HepG2 (cell line): Measurements from ENCODE around the gene DENND5B. TPM values are rescaled to one million over a fixed set of nuclear protein-coding genes. Genes with fewer than 3 reads are reported as not detected.

Experiments
- ATAC-seq: fragments of 200-7000 bp; cut with Tn5 transposase; 3 replicates; pipeline ENCODE4 v1.9.1; 2020; ENCODE audit warnings: mild to moderate bottlenecking, moderate library complexity
- BruUV-seq: library from RNA; stranded (reverse); fragments of 400-500 nt; replicated peaks from 2 replicates; lab custom pipeline; 2021; lab: Mats Ljungman, UMichigan
- CTCF ChIA-PET: fragments of 300-600 bp; formaldehyde crosslinking; extraction: SDS; loops from one replicate; lab custom pipeline; 2021; ENCODE audit warnings: low total read pairs, inconsistent platforms, low intra/inter-chr PET ratio; lab: Yijun Ruan, JAX
- POLR2A ChIA-PET: fragments of 350-600 bp; sonication (Branson Sonifier 250); formaldehyde crosslinking; loops from one replicate; lab custom pipeline; 2020; ENCODE audit warnings: antibody characterized with exemption, inconsistent platforms; lab: Yijun Ruan, JAX
- DNase-seq: peaks from one replicate; pipeline ENCODE4 v3.0.0-alpha.2; 2015; ENCODE audit warnings: low spot score
- FAIRE-seq: peaks from 3 replicates; lab custom pipeline; 2011; peaks lifted over from hg19 to GRCh38; lab: Jason Lieb, UNC
- H2AFZ ChIP-seq: one replicate; pipeline ENCODE4 v1.6.1; 2011; ENCODE audit warnings: low read length, inconsistent platforms
- H3K27ac ChIP-seq: fragments of 300-600 bp; 3 replicates; pipeline ENCODE4 v1.8.0; 2011; ENCODE audit warnings: mixed run types, mild to moderate bottlenecking, mixed read lengths, low read length, inconsistent platforms; ENCODE audit not compliant: insufficient read depth; ENCODE audit errors: extremely low read length
- H3K27me3 ChIP-seq, 2 experiments: fragments of 200-600 bp in 1 of 2; 2 replicates in 1 of 2; 3 replicates in 1 of 2; pipeline versions ENCODE4 v1.6.0 to v1.8.0; 2011; ENCODE audit warnings: low read length in 2 of 2, mild to moderate bottlenecking in 2 of 2, moderate library complexity in 2 of 2, inconsistent platforms in 1 of 2; ENCODE audit not compliant: insufficient read depth in 2 of 2, control insufficient read depth in 1 of 2
- H3K36me3 ChIP-seq, 2 experiments: fragments of 200-600 bp in 1 of 2; replicated peaks in 1 of 2; 2 replicates in 1 of 2; 3 replicates in 1 of 2; pipeline versions ENCODE4 v1.5.1 to v1.8.0; 2011; ENCODE audit warnings: low read length in 2 of 2, inconsistent platforms in 1 of 2; ENCODE audit not compliant: insufficient read depth in 2 of 2, control insufficient read depth in 1 of 2
- H3K4me1 ChIP-seq: 2 replicates; pipeline ENCODE4 v1.5.1; 2012; ENCODE audit warnings: low read length, inconsistent platforms; ENCODE audit not compliant: insufficient read depth
- H3K4me2 ChIP-seq: 2 replicates; pipeline ENCODE4 v1.6.0; 2011; ENCODE audit warnings: low read depth, low read length, inconsistent platforms
- H3K4me3 ChIP-seq, 3 experiments: fragments of 200-600 bp in 1 of 3; sonication (generic), shearing (Covaris generic) in 1 of 3; replicated peaks in 1 of 3; 2 replicates each; pipeline ENCODE4 v1.5.1; 2011 to 2016; ENCODE audit warnings: low read length in 3 of 3, inconsistent platforms in 2 of 3, low read depth in 2 of 3, mild to moderate bottlenecking in 2 of 3, control low read depth in 1 of 3, mixed read lengths in 1 of 3; ENCODE audit not compliant: insufficient read depth in 1 of 3
- H3K79me2 ChIP-seq: one replicate; pipeline ENCODE4 v1.6.1; 2011; ENCODE audit warnings: low read length, inconsistent platforms; ENCODE audit not compliant: insufficient read depth
- H3K9ac ChIP-seq: 2 replicates; pipeline ENCODE4 v1.6.0; 2011; ENCODE audit warnings: mild to moderate bottlenecking, low read depth, low read length, inconsistent platforms; ENCODE audit not compliant: insufficient read depth
- H3K9me3 ChIP-seq: 2 replicates; pipeline ENCODE4 v1.5.1; 2012; ENCODE audit warnings: mild to moderate bottlenecking, low read length
- H4K20me1 ChIP-seq: 2 replicates; pipeline ENCODE4 v1.6.0; 2011; ENCODE audit warnings: inconsistent platforms, mild to moderate bottlenecking, low read length, moderate library complexity; ENCODE audit not compliant: insufficient read depth
- CBX5 ChIP-seq: sonication (generic); formaldehyde crosslinking; IDR thresholded peaks from 2 replicates; pipeline ENCODE4 v1.4.0; 2020; ENCODE audit warnings: missing genetic modification reagents, borderline replicate concordance
- CENPT ChIP-seq: sonication (generic); formaldehyde crosslinking; IDR thresholded peaks from 2 replicates; pipeline ENCODE4 v1.8.0; 2022; ENCODE audit warnings: low read depth, mild to moderate bottlenecking, moderate library complexity, missing genetic modification reagents
- FUBP1 ChIP-seq: sonication (generic); formaldehyde crosslinking; IDR thresholded peaks from 2 replicates; pipeline ENCODE4 v1.5.1; 2020; ENCODE audit warnings: missing genetic modification reagents, mild to moderate bottlenecking, borderline replicate concordance
- GMEB1 ChIP-seq: sonication (generic); formaldehyde crosslinking; IDR thresholded peaks from 2 replicates; pipeline ENCODE4 v1.5.1; 2020; ENCODE audit warnings: missing genetic modification reagents, mild to moderate bottlenecking, borderline replicate concordance
- MAFF ChIP-seq: IDR thresholded peaks from 2 replicates; pipeline ENCODE4 v1.6.1; 2011; ENCODE audit warnings: low read depth, low read length, improper control_type of control experiment
- MAFK ChIP-seq, 2 experiments: IDR thresholded peaks in 1 of 2; conservative IDR thresholded peaks in 1 of 2; 2 replicates each; pipeline ENCODE4 v1.6.1; 2011; ENCODE audit warnings: improper control_type of control experiment in 2 of 2, low read length in 2 of 2
- NCOA1 ChIP-seq: sonication (generic); formaldehyde crosslinking; IDR thresholded peaks from 2 replicates; pipeline ENCODE4 v1.9.0; 2021; ENCODE audit warnings: missing genetic modification reagents
- ZBTB10 ChIP-seq: sonication (generic); formaldehyde crosslinking; IDR thresholded peaks from 2 replicates; pipeline ENCODE4 v1.4.0; 2020; ENCODE audit warnings: missing genetic modification reagents, borderline replicate concordance
- ZBTB7B ChIP-seq: sonication (generic); formaldehyde crosslinking; IDR thresholded peaks from 2 replicates; pipeline ENCODE4 v1.4.0; 2020; ENCODE audit warnings: missing genetic modification reagents
- ZFP82 ChIP-seq: sonication (generic); formaldehyde crosslinking; IDR thresholded peaks from 2 replicates; pipeline ENCODE4 v1.5.1; 2020; ENCODE audit warnings: mild to moderate bottlenecking, missing genetic modification reagents, borderline replicate concordance
- ZNF354B ChIP-seq: sonication (generic); formaldehyde crosslinking; IDR thresholded peaks from 2 replicates; pipeline ENCODE4 v1.8.0; 2022; ENCODE audit warnings: mild to moderate bottlenecking, missing genetic modification reagents
- ZNF746 ChIP-seq: sonication (generic); formaldehyde crosslinking; IDR thresholded peaks from 2 replicates; pipeline ENCODE4 v1.8.0; 2022; ENCODE audit warnings: mild to moderate bottlenecking, missing genetic modification reagents
- ZNF850 ChIP-seq: sonication (generic); formaldehyde crosslinking; conservative IDR thresholded peaks from 2 replicates; pipeline ENCODE4 v1.9.0; 2021; ENCODE audit warnings: mild to moderate bottlenecking, missing genetic modification reagents
- WGBS: methylation state at CpG from one replicate; pipeline ENCODE4 v1.1.6; 2017; ENCODE audit warnings: low lambda C conversion rate; 5-methylcytosine and 5-hydroxymethylcytosine counted together
- in situ Hi-C: cut with HindIII; loops from 2 replicates; pipeline ENCODE4 v1.10.0; 2017; ENCODE audit warnings: low pct_unique_long_range_greater_than_20kb; ENCODE audit not compliant: extremely low pct_ligation_motif_present
- intact Hi-C: fragments of 100-400 bp; cut with micrococcal nuclease; formaldehyde crosslinking; loops from one replicate; pipeline ENCODE4 v1.10.0; 2022; ENCODE audit not compliant: unreplicated experiment
- polyA plus RNA-seq, 8 experiments: library from polyadenylated mRNA; depleted of rRNA in 3 of 8; stranded (reverse) in 7 of 8; unstranded in 1 of 8; fragments of >200 nt; fragmentation: Illumina TruSeq in 4 of 8; extraction: Trizol in 4 of 8; gene quantifications; 2 replicates each; pipeline versions ENCODE4 v1.2.1 to v1.2.3, GENCODE V29; 2011 to 2016; ENCODE audit warnings: low read depth in 4 of 8, missing spikeins in 1 of 8, mixed read lengths in 1 of 8; ENCODE audit not compliant: insufficient read depth in 1 of 8
- total RNA-seq, 5 experiments: library from RNA; depleted of rRNA; stranded (reverse); fragments of >200 nt; fragmentation: Illumina TruSeq; extraction: Trizol; gene quantifications; 2 replicates each; pipeline ENCODE4 v1.2.3, GENCODE V29; 2016; ENCODE audit warnings: low read depth in 1 of 5

DENND5B gene
- total and polyA plus RNA-seq, 2 of the 13 experiments (the other 11 are each of a cell fraction or from before 2014, with no cell fraction given): 14.7 to 18.7 TPM

- BruUV-seq: no TSS peak
- no peaks in the 10 kb centered on the region for H3K27me3 ChIP-seq
- no peaks in the 10 kb centered on the region for H3K9me3 ChIP-seq
- H3K4me3 ChIP-seq: no peak overlapping the region
- CTCF ChIA-PET: no interaction called here
- no peaks in the 10 kb centered on the region for H3K36me3 ChIP-seq
- DNase-seq (no peak), FAIRE-seq (no peak), ATAC-seq (no peak)
- intact Hi-C loops (no loop called here), in situ Hi-C loops (no loop called here)
- peaks cover 2% of the 10 kb centered on the region; the same call in 1 of the 2 replicates for H4K20me1 ChIP-seq
- H3K79me2 ChIP-seq: peaks cover 64% of the 10 kb centered on the region
- H3K9ac ChIP-seq: no peak overlapping the region
- no peak overlapping the region for H3K27ac ChIP-seq
- H2AFZ ChIP-seq: no peak overlapping the region
- H3K4me1 ChIP-seq: peaks cover 30% of the 10 kb centered on the region
- POLR2A ChIA-PET: no interaction called here
- H3K4me2 ChIP-seq: no peak overlapping the region
- TF ChIP-seq ZNF354B (CRISPR knock-in tag) (no peak), MAFK (conservative IDR thresholded peaks at IDR 0.05 in 1 of 2, IDR thresholded peaks at IDR 0.05 in 1 of 2; ENCODE audit: low read length in 2 of 2) (peak in 1 of 2 experiments; percentile 31; a peak in 2 of 4 replicates), FUBP1 (CRISPR knock-in tag) (no peak), MAFF (0 out of 2 replicates have a peak, but pooled peaks have one; percentile 10), NCOA1 (CRISPR knock-in tag) (no peak), CBX5 (CRISPR knock-in tag) (no peak)
Measured at GRCh38 chr12:31558521-31558920, 32.4 kb downstream of the DENND5B start.

GRCh38 chr12:31557707-31558106 lies 33.2 kb downstream of the DENND5B start:
- FAIRE-seq (no peak), ATAC-seq (no peak), DNase-seq (no peak)
- no peaks in the 10 kb centered on the region for H3K36me3 ChIP-seq
- no peak overlapping the region for H3K4me2 ChIP-seq
- H3K9me3 ChIP-seq: no peaks in the 10 kb centered on the region
- 91% methylated on average over 5 of the region's 5 CpGs for WGBS
- peaks cover 57% of the 10 kb centered on the region for H3K79me2 ChIP-seq
- CTCF ChIA-PET: no interaction called here
- peaks cover 2% of the 10 kb centered on the region; the same call in 1 of the 2 replicates for H4K20me1 ChIP-seq
- intact Hi-C loops (no loop called here), in situ Hi-C loops (no loop called here)
- H3K4me3 ChIP-seq: no peak overlapping the region
- H3K4me1 ChIP-seq: peaks cover 30% of the 10 kb centered on the region
- H3K27me3 ChIP-seq: no peaks in the 10 kb centered on the region
- no TSS peak for BruUV-seq
- no peak overlapping the region for H2AFZ ChIP-seq
- no peak overlapping the region for H3K9ac ChIP-seq
- no peak overlapping the region for H3K27ac ChIP-seq
- POLR2A ChIA-PET: no interaction called here
- no peak for TF ChIP-seq GMEB1 (CRISPR knock-in tag)
- no peak for TF ChIP-seq ZBTB7B (CRISPR knock-in tag)
- no peak for TF ChIP-seq ZNF850 (CRISPR knock-in tag)
- no peak for TF ChIP-seq CENPT (CRISPR knock-in tag)
- no peak for TF ChIP-seq ZNF746 (CRISPR knock-in tag)
- no peak for TF ChIP-seq ZBTB10 (CRISPR knock-in tag)
- TF ChIP-seq ZFP82 (CRISPR knock-in tag): no peak
